ENCODE measurements around the gene CCDC146. TPM values are rescaled to one million over a fixed set of nuclear protein-coding genes. Genes with fewer than 3 reads are reported as not detected.
A peak's percentile ranks its signal among the peaks of the same experiment; 100 is the strongest.

CCDC146 gene
- polyA plus RNA-seq, 3 donors, result 0.08 to 7.2 (median 0.40) TPM

DNA sequence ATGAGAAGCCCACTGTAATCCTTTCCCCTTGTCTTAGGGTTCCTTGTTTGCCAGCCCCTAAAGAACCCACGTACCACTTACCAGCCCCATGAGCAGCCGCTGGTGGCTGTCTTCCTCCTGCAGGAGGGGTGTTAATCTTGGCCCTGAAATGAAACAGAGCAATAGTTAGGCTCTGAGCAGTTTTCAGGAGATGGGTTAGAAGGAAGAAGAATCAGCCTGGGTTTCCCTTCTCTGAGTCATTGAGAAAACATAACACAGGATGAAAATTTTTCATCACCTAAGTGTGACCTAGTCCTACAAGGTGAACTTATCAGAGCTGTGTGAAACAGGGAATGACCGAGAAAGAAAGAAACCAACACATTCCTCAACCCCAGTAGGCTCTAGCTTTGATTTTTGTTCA is 203.7 kb downstream of the CCDC146 start:
- Histone ChIP-seq H3K4me1 (ENCODE audit: control insufficient read depth in 1 of 2, insufficient read depth in 2 of 2, low read length in 2 of 2) (peaks cover 42 to 48% of the 10 kb centered on the region in 2 donors), H4K20me1 (ENCODE audit: insufficient read depth, low read length) (peaks cover 26% of the 10 kb centered on the region), H3K27ac (ENCODE audit: low read depth in 1 of 2, low read length in 2 of 2) (no peak overlapping the region), H3K4me3 (replicated peaks in 1 of 3; ENCODE audit: low read depth in 2 of 3, low read length in 3 of 3) (no peak overlapping the region), H3K9ac (ENCODE audit: insufficient read depth, low read length, poor library complexity, severe bottlenecking) (no peak overlapping the region), H3K79me2 (ENCODE audit: insufficient read depth, low read length) (no peaks in the 10 kb centered on the region), H3K4me2 (replicated peaks; ENCODE audit: extremely low read depth, low read length, poor library complexity, severe bottlenecking) (no peak overlapping the region), H3K27me3 (ENCODE audit: control insufficient read depth in 2 of 2, insufficient read depth in 2 of 2, low read length in 2 of 2) (no peaks in the 10 kb centered on the region), H3K36me3 (replicated peaks in 1 of 2; ENCODE audit: control insufficient read depth in 1 of 2, insufficient read depth in 2 of 2, low read length in 2 of 2) (peaks cover 41 to 69% of the 10 kb centered on the region in 2 donors), H2AFZ (ENCODE audit: insufficient read depth, low read depth, low read length, poor library complexity, severe bottlenecking) (no peak overlapping the region), H3K9me3 (replicated peaks in 1 of 2; ENCODE audit: control insufficient read depth in 1 of 2, insufficient read depth in 1 of 2, low read length in 2 of 2) (no peaks in the 10 kb centered on the region)
- H3K9me3 Mint-ChIP-seq, result no peaks in the 10 kb centered on the region
- H3K27me3 Mint-ChIP-seq (ENCODE audit: low read depth in 3 of 3), result no peaks in the 10 kb centered on the region
- peaks cover 60 to 68% of the 10 kb centered on the region in 2 donors for H3K36me3 Mint-ChIP-seq
- peak overlapping the region in 1 of 7 donors; percentile 92 for H3K27ac Mint-ChIP-seq
- intact Hi-C loops (cut with micrococcal nuclease), result loop anchor here (5.0 to 10.0 kb wide), 2 partner anchors 61 to 79 kb away; no protein-coding TSS in a partner anchor
- WGBS (ENCODE audit: insufficient coverage), result no CpG with 5 or more reads among the region's 3 CpGs
- peak in 1 of 3 donors; percentile 51 for DNase-seq
- no peak overlapping the region for H3K4me3 Mint-ChIP-seq
- H3K4me1 Mint-ChIP-seq, result peaks cover 51% of the 10 kb centered on the region
- TF ChIP-seq, protein P1, sequence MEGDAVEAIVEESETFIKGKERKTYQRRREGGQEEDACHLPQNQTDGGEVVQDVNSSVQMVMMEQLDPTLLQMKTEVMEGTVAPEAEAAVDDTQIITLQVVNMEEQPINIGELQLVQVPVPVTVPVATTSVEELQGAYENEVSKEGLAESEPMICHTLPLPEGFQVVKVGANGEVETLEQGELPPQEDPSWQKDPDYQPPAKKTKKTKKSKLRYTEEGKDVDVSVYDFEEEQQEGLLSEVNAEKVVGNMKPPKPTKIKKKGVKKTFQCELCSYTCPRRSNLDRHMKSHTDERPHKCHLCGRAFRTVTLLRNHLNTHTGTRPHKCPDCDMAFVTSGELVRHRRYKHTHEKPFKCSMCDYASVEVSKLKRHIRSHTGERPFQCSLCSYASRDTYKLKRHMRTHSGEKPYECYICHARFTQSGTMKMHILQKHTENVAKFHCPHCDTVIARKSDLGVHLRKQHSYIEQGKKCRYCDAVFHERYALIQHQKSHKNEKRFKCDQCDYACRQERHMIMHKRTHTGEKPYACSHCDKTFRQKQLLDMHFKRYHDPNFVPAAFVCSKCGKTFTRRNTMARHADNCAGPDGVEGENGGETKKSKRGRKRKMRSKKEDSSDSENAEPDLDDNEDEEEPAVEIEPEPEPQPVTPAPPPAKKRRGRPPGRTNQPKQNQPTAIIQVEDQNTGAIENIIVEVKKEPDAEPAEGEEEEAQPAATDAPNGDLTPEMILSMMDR (IDR thresholded peaks at IDR 0.05), result no peak

DNA sequence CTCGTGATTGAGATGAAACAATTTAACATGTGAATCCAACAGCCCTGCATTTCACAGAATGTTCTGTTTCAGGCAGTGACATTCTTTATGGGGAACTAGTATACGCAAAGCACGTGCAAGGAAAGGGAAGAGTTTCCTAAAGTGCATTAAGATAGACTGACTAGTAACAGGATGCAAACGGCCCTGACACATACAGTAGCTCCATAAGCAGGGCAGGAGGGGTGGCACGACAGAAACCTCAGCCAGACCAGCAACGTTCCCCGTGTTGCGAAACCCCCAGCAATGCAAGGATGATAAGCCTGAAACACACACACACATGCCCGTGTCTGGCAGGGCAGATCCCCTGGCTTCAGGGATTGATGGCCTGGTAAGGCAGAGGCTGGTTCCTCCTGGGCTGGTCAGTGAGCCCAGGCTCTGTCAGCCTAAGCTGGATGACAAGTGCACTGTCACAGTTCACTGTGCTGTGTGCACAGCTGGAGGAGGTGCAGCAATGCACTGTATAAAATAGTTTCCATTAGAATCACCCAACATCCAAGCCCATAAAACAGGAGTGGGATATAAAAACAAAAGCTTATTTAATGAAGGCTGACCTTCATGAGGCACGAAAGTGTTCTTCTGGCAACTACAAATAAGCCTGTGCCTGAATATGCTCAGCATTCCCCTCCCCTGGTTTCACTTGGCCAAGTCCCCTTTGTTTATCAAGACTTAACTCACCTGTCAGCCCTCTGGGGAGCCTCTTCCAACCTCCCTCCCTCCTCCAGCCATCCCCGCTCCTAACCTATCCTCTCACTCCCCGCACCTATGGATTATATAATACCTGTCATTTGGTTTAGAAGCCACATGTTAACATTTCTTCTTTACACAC is 204.9 kb downstream of the CCDC146 start:
- peak overlapping the region; percentile 19 for H3K4me2 ChIP-seq (replicated peaks; ENCODE audit: extremely low read depth, low read length, poor library complexity, severe bottlenecking)
- peaks cover 20% of the 10 kb centered on the region for H4K20me1 ChIP-seq (ENCODE audit: insufficient read depth, low read length)
- H3K4me3 Mint-ChIP-seq, result peak overlapping the region in 1 of 2 donors; percentile 46
- 15% methylated on average over 5 of the region's 12 CpGs for WGBS (ENCODE audit: insufficient coverage)
- no peaks in the 10 kb centered on the region for H3K27me3 ChIP-seq (ENCODE audit: control insufficient read depth in 2 of 2, insufficient read depth in 2 of 2, low read length in 2 of 2)
- H3K4me1 ChIP-seq (ENCODE audit: control insufficient read depth in 1 of 2, insufficient read depth in 2 of 2, low read length in 2 of 2), result peaks cover 51 to 58% of the 10 kb centered on the region in 2 donors
- no peaks in the 10 kb centered on the region for H3K9me3 Mint-ChIP-seq
- peaks cover 48 to 58% of the 10 kb centered on the region in 2 donors for H3K36me3 Mint-ChIP-seq
- TF ChIP-seq, protein P1 (IDR thresholded peaks at IDR 0.05), result no peak
- no peaks in the 10 kb centered on the region for H3K9me3 ChIP-seq (replicated peaks in 1 of 2; ENCODE audit: control insufficient read depth in 1 of 2, insufficient read depth in 1 of 2, low read length in 2 of 2)
- peaks cover 61% of the 10 kb centered on the region for H3K4me1 Mint-ChIP-seq
- peaks cover 29 to 58% of the 10 kb centered on the region in 2 donors for H3K36me3 ChIP-seq (replicated peaks in 1 of 2; ENCODE audit: control insufficient read depth in 1 of 2, insufficient read depth in 2 of 2, low read length in 2 of 2)
- peaks cover 4% of the 10 kb centered on the region for H3K79me2 ChIP-seq (ENCODE audit: insufficient read depth, low read length)
- peak; percentile 77 to 98 (median 86) for DNase-seq
- intact Hi-C loops (cut with micrococcal nuclease), result loop anchor here (5.0 to 10.0 kb wide), 2 partner anchors 62 to 80 kb away; no protein-coding TSS in a partner anchor
- H2AFZ ChIP-seq (ENCODE audit: insufficient read depth, low read depth, low read length, poor library complexity, severe bottlenecking), result no peak overlapping the region
- H3K27ac Mint-ChIP-seq, result peak overlapping the region; percentile 54 to 92 (median 82)
- peaks cover 0 to 2% (median 0%) of the 10 kb centered on the region in 3 donors for H3K27me3 Mint-ChIP-seq (ENCODE audit: low read depth in 3 of 3)
- no peak overlapping the region for H3K9ac ChIP-seq (ENCODE audit: insufficient read depth, low read length, poor library complexity, severe bottlenecking)
- H3K4me3 ChIP-seq (replicated peaks in 1 of 3; ENCODE audit: low read depth in 2 of 3, low read length in 3 of 3), result peak overlapping the region in 1 of 3 experiments; percentile 3
- peak overlapping the region; percentile 38 to 42 for H3K27ac ChIP-seq (ENCODE audit: low read depth in 1 of 2, low read length in 2 of 2)
